Measurements from ENCODE around the gene TPM1.

GRCh38 chr15:63019511-63020109 lies 22.9 kb upstream of the TPM1 start:
- no peak for TF ChIP-seq CTCF (conservative IDR thresholded peaks at IDR 0.05 in 1 of 2, IDR thresholded peaks at IDR 0.05 in 1 of 2; ENCODE audit: extremely low read depth in 1 of 2, insufficient read depth in 1 of 2, low read depth in 1 of 2, low read length in 2 of 2)
- TF ChIP-seq EZH2 (IDR thresholded peaks at IDR 0.05; ENCODE audit: borderline replicate concordance, low read length) = no peak

Measured in mammary epithelial cell (primary cell).